GM18499 (cell line): ENCODE data around the gene RPS21.

Experiments
- ATAC-seq: cut with Tn5 transposase; IDR thresholded peaks from one replicate; pipeline ENCODE4 v1.9.1; 2021; ENCODE audit warnings: moderate number of reproducible peaks; ENCODE audit not compliant: insufficient read depth, unreplicated experiment

The RPS21 gene

DNA sequence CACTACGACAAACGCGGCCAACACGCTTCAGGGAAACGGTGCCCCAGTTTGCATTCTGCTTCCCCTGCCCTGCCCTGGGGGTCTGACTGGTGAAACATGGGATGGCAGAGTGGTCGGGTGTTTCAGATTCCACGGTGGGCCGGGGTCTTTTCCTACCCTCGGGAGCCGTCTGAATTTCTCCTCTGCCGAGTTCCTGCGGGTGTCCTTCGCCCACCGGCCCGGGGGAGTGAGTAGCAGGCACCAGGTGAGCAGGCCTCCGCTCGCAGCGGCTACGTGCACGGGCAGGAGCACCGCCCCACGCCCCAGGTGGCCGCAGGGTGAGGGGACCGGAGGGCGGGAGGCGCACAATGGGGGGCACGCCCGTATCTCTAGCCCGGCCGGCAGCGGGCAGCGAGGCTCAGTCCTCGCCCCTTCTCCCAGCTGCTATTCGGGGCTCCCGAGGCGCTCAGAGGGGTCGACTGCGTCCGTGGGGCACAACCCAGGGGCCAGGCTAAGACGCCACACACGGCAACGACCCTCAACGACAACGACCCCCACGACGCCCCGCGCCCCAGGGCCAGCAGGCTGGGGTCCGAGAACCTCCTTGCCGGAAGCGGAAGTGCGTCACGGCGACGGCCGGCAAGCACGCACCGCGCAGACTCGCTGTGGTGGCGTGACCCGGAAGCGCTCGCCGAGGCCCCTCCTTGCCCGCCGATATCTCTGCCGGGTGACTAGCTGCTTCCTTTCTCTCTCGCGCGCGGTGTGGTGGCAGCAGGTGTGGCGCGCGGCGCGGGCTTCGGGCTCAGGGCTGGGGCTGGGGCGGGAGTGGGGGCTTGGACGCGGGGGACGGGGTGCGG lies at the start of gene RPS21:
TSS of gene RPS21 (plus strand) at position 721 of the 836 bp plus-strand sequence. CDS start 236 bp downstream, outside the sequence.
- ATAC-seq, result peak; percentile 63

- no peak for ATAC-seq
These were observed 49.2 kb upstream of the RPS21 start for GRCh38 chr20:62337558-62338293.

DNA sequence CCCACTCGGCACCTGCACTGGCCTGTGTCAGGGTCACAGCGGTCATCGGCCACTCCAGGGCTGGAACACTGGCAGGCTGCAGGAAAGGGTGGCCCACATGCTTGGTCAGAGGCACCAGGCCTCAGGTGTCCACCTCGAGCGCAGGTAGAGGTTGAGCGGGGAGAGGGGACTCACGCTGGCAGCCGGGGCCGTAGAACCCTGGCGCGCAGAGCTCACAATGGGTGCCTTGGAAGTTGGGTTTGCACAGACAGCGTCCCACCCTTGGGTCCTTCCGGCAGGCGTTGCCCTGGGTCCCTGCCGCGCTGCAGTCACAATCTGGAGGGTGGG lies 48.6 kb upstream of the RPS21 start:
- ATAC-seq, result no peak

DNA sequence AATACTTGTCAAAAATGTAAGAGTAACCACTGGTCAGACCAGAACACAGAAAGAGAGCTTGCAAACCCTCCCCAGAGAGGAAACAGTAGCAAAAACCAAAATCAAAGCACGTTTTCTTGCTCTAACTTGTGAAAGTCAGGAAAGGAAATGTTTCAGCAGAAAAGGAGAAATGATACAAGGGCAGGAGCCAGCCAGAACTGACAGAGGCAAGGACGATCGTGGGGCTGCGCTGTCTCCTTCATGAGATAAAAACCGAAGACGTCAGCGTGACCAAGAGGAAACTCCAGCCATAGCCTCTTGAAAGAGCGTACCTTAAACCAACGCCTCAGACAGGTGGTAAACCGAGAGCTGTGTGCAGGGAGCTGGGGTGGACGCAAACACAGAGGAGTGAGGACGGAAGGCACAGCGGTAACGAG lies 47.2 kb upstream of the RPS21 start:
- peak; percentile 67 for ATAC-seq

GRCh38 chr20:62342910-62343309 lies 44.0 kb upstream of the RPS21 start:
- ATAC-seq, result no peak

- no peak for ATAC-seq
These were observed 42.8 kb upstream of the RPS21 start for GRCh38 chr20:62344092-62344491.

- ATAC-seq, result no peak
These were observed 42.1 kb upstream of the RPS21 start for GRCh38 chr20:62344782-62345181.

DNA sequence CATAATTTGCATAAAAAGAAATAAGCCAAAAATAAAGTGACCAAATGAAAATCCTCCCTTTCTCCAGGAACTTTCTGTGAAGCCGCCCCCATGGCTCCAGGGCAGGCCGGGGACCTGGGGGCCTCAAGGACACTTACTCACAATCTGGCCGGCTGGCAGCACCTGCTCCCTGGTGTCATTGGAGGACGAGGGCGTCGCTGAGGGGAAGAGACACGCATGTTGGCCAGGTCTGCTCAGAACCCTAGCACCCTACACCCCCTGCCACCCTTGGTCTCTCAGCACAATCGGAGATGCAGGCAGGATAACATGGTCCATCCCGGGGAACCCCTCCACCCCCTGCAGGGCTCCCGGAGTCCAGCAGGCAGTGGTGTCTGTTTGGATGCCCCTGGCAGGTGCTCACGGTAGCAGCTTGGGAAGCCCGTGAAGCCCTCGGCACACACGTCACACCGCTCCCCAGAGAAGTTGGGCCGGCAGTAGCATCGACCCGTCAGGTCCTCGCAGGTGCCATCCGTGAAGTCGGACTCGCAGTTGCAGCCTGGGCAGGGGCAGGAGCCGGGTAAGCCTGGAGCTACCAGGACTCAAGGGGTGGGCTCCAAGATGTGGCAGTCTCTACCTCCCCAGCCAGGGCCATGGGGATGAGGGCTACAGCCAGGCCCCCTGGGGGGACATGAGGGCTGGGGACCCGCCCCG lies 41.1 kb upstream of the RPS21 start:
- ATAC-seq, result no peak

DNA sequence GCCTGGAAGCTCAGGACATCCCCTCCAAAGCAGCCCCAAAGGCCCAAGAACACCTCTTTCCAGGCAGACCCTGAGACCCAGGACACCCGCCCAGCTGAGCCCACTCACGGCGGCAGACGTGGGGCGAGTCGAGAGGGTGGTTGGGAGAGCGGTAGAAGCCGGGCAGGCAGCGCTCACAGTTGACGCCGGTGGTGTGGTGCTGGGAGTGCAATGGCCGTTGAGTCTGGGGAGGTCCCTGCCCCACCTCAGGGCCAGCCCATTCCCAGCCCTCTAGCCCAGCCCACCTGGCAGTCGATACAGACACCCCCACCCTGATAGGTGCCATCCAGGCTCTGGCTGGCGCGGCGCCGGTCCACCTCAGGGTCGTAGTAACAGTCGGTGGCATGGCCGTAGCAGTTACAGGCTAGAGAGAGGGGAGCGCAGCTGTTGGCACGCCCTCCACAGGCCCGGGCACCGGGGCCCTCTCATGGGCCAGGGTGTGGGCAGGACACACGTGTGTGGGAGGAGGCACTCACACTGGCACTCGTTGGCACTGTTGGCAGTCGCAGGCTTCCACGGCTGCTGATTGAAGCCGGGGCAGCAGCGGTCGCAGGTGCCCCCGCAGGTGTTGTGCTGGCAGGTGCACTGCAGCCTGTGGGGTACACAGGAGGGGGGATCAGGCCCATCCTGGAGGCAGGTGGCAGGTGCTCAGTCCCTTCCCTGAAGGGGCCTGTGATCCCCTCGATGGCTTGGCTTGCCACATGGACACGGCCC lies 40.3 kb upstream of the RPS21 start:
- no peak for ATAC-seq

DNA sequence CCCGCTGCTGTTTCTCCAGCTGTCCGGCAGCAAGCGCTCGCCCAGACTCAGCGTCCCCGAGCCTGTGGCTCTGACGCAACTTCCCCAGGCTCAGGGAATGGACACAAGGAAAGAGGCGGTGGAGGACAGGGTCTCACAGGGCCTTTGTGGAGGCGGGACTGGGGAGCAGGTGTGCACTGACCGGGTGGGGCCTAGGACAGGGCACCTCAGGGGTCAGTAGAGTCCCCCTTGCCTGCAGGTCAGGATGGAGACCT lies 39.8 kb upstream of the RPS21 start:
- no peak for ATAC-seq

GRCh38 chr20:62347445-62347844 lies 39.5 kb upstream of the RPS21 start:
- no peak for ATAC-seq

GRCh38 chr20:62348604-62349003 lies 38.3 kb upstream of the RPS21 start:
- ATAC-seq, result no peak

- no peak for ATAC-seq
These were observed 37.3 kb upstream of the RPS21 start for GRCh38 chr20:62349556-62350097.

DNA sequence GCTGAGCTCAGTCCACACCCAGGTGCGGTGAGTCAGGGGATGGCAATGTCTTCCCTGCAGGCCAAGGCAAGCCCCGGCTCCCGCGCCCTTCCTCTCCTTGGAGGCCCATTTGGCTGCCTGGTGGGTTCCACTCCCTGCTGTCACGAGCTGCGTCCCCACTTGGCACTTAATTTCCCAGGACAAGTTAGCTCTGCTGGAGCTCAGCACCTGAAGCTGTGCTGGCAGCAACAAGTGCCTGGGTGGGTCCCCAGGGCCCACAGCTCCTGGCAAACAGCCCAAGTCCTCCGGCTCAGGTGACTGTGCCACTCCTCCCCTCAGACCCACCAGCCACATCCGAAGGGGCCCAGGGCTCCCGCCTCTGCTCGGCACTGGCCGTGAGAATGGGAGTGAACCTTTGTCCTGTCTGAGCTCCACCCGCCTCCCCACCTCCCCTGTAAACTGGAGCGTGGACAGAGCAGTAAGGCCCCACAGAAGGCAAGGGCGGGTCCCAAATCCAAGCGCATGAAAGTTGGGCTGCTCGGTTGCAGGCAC lies 36.7 kb upstream of the RPS21 start:
- ATAC-seq, result no peak

- ATAC-seq, result no peak
These were observed 36.1 kb upstream of the RPS21 start for GRCh38 chr20:62350629-62351422.

DNA sequence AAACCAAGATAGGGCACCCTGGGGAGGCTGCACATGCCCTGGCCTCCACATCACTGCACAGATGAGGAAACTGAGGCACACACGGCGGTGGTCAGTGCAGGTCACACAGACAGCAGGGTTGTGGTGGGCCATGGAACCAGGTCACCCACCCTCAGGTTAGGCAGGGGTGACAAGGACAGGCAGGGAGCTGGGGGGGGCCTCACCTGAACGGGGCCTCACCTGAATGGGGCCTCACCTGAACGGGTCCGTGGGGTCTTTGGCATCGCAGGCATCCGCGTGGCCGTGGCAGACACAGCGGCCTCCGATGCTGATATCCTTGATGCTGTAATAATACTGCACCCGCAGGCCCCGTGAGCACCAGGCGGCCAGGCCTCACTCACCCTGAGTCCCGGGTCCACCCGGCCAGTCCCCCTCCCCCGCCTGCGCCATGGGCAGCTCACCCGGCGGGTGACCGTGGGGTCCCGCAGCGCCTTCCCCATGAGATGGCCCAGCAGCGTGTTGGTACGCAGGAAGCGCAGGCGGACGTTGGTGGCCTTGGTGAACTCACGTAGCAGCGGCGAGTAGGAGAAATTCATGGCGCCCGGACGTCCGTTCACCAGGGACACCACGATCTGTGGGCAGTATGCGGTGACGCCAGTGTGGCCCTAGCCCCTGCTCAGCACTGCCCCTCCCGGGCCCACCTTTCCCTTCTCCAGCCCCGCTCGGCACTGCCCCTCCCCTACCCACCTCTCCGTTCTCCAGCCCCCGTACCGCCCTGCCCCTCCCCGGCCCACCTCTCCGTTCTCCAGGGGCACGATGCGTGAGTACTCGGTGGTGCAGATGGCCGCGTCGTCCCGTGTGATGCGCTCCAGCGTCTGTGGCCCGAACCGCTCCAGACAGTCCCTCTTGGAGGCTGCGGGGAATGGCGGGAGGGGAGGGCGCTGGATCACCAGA lies 35.2 kb upstream of the RPS21 start:
- ATAC-seq, result no peak

DNA sequence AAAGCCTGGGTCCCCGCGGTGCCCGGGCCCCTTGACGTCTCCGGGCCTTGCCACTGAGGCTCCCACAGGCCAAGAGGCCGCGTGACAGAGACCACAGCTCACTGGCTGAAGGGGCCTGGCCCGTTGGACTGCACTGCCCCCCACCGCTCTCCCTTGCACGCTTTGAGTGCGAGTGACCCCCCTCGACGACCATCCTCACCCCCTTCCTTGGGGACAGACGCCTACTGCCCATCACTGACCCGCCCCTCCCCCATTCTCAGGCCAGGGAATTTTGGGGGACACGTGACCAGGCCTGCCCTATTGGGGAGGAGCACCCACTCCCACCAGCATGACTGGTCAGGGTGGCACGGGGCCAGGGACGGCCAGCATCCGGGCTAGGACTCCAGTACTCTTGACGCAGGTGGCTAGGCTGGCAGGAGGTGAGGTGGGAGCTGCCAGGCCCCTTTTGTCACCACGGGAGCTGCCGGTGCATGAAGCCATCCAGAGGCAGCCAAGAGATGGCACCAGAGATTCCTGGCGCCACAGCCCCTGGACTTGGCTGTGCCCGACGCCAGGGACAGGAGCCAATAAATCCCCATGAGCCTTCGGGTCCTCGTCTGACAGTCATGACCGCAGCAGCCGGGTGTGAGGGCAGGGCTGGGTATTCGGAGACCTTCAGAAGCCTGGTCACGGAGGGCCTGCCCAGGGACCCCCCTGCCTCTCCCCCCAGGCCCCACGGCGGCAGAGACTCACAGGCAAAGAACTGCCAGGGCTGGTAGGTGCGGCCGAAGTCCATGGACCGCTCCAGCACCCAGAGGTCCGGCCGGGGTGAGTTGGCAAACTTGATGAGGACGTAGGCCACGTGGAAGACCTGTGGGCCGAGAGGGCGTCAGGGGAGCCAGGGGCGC lies 34.3 kb upstream of the RPS21 start:
- ATAC-seq, result no peak
